Measurements from ENCODE around the gene CDK16.
A peak's percentile ranks its signal among the peaks of the same experiment; 100 is the strongest.

The CDK16 gene

DNA sequence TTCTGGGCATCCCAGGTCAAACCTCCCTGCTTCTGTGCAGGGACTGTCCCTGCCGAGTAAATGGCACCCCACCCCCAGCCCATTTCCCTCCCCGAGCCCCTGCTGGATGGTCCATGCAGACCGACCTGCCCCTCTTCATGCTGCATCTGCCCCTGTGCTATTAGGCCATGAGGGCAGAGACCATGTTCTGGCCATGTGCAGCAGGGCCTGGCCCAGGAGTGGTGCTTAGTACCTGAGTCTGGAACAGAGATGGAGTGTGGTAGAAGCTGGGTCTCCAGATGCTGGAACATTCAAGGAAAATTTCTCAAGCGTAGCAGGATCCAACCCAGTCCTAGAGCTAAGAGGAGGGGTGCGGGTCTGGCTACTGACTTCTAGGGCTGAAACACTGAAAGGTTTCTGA lies 40.1 kb upstream of the CDK16 start:
- H3K4me3 ChIP-seq (ENCODE audit: low read length): no peak overlapping the region
- TF ChIP-seq, protein P1, sequence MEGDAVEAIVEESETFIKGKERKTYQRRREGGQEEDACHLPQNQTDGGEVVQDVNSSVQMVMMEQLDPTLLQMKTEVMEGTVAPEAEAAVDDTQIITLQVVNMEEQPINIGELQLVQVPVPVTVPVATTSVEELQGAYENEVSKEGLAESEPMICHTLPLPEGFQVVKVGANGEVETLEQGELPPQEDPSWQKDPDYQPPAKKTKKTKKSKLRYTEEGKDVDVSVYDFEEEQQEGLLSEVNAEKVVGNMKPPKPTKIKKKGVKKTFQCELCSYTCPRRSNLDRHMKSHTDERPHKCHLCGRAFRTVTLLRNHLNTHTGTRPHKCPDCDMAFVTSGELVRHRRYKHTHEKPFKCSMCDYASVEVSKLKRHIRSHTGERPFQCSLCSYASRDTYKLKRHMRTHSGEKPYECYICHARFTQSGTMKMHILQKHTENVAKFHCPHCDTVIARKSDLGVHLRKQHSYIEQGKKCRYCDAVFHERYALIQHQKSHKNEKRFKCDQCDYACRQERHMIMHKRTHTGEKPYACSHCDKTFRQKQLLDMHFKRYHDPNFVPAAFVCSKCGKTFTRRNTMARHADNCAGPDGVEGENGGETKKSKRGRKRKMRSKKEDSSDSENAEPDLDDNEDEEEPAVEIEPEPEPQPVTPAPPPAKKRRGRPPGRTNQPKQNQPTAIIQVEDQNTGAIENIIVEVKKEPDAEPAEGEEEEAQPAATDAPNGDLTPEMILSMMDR (IDR thresholded peaks at IDR 0.05; ENCODE audit: insufficient read depth, low read depth, low read length, missing control alignments): no peak
- no peak for DNase-seq (ENCODE audit: low read depth)

DNA sequence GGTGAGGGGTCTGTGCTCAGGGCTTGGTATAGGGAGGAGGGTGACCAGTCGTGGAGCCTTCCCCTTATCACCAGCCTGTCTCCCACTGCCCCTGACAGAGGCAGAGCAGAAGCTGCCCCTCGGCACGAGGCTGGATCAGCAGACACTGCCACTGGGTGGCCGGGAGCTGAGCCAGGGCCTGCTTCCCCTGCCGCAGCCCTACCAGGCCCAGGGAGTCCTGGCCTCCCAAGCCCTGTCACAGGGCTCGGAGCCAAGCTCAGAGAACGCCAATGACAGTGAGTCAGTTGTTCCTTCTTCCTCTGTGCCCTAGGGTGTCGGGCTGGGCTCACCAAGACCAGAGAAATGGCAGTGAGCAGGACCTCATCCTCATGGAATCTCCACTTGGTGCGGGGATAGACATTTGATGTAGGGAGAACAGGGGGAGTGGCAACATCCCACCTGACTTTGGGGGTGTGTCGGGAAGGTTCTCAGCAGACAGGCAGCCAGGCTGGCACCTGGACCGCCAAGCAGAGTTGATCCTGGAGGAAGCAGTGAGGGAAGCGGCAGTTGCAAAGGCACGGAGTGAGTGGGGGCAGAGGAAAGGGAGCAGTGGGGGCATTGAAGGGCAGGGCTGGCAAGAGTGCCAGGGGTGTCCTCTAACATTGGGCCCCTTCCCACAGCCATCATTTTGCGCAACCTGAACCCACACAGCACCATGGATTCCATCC lies 39.1 kb upstream of the CDK16 start:
- H3K4me3 ChIP-seq (ENCODE audit: low read length): no peak overlapping the region
- DNase-seq (ENCODE audit: low read depth): peak; percentile 56
- TF ChIP-seq, protein P1 (IDR thresholded peaks at IDR 0.05; ENCODE audit: insufficient read depth, low read depth, low read length, missing control alignments): no peak

DNA sequence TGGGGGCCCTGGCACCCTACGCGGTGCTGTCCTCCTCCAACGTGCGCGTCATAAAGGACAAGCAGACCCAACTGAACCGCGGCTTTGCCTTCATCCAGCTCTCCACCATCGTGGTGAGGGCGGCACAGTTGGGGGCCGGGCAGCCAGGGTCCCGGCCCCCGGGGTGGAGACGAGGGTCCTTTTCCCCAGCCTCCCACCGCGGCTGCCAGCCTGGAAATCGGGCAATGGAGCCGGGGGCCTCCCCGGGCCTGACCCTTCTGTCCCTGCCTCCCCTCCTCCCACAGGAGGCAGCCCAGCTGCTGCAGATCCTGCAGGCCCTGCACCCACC lies 38.6 kb upstream of the CDK16 start:
- DNase-seq (ENCODE audit: low read depth): no peak
- no peak overlapping the region for H3K4me3 ChIP-seq (ENCODE audit: low read length)
- TF ChIP-seq, protein P1 (IDR thresholded peaks at IDR 0.05; ENCODE audit: insufficient read depth, low read depth, low read length, missing control alignments): no peak

DNA sequence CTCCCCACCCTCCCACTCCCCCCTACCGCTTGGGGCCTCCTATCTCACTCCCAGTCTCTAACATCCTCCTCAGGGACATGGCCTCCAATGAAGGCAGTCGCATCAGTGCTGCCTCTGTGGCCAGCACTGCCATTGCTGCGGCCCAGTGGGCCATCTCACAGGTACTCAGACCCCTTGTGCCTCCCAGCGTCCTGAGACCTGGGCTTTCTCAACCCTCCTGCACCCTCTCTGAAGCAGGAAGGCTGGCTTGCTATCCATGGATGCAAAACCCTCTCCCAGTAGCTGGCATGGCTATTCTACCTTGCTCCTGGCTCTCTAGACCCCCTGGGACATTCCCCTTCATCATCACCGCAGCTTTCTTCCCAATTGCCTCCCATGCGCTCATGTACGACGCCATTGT lies 38.1 kb upstream of the CDK16 start:
- DNase-seq (ENCODE audit: low read depth): no peak
- no peak overlapping the region for H3K4me3 ChIP-seq (ENCODE audit: low read length)
- TF ChIP-seq, protein P1 (IDR thresholded peaks at IDR 0.05; ENCODE audit: insufficient read depth, low read depth, low read length, missing control alignments): no peak

DNA sequence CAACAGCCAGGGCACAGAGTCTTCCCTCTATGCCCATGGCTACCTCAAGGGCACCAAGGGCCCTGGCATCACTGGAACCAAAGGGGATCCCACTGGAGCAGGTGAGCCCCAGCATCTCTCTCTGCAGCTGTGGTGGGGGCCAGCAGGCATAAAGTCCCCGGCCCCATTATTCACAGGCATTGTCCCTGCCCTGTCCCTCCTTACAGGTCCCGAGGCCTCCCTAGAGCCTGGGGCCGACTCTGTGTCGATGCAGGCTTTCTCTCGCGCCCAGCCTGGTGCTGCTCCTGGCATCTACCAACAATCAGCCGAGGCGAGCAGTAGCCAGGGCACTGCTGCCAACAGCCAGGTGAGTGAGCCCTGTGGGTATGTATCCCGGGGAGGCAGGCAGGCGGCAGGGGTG lies 37.2 kb upstream of the CDK16 start:
- TF ChIP-seq, protein P1 (IDR thresholded peaks at IDR 0.05; ENCODE audit: insufficient read depth, low read depth, low read length, missing control alignments): no peak
- no peak for DNase-seq (ENCODE audit: low read depth)
- no peak overlapping the region for H3K4me3 ChIP-seq (ENCODE audit: low read length)

DNA sequence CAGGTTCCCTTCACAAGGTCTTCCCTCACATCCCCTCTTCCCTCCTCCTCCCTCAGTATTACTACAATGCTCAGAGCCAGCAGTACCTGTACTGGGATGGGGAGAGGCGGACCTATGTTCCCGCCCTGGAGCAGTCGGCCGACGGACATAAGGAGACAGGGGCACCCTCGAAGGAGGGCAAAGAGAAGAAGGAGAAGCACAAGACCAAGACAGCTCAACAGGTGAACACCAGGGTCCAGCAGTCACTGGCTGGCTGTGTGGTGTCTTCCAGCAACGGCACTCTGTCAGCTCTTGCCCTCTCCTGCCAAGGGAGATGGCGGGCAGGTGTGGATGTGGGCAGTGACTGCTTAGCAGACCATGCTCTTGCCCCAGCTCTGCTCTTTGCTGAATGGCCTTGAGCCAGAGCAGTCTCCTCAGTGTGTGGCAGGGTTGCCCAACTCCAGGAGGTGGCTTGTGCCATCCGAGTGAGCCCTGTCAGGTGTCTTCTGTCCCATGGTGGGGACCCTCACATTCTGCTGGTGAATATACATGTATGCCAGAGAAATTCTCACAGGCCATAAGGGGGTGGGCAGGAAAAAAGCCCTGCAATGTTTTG lies 36.3 kb upstream of the CDK16 start:
- H3K4me3 ChIP-seq (ENCODE audit: low read length): no peak overlapping the region
- DNase-seq (ENCODE audit: low read depth): no peak
- TF ChIP-seq, protein P1 (IDR thresholded peaks at IDR 0.05; ENCODE audit: insufficient read depth, low read depth, low read length, missing control alignments): no peak

DNA sequence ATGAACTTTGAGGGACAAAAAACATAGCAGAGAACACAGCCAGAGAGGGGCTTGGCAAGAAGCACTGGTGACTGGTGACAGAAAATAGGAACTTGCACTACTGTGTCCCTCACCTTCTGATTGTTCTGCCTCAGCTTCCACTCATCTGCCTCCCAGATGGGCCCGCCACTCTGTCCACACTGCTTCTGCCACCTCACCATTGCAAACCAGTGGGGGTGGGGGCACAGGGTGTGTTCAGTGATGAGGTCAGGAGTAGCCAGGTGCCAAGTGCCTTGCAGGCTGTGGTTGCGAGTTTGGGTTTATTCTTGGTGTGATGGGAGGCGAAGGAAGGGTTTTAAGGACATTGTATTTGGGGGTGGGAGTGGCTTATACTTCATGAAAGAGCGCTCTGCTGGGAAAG lies 34.0 kb upstream of the CDK16 start:
- TF ChIP-seq, protein P1 (IDR thresholded peaks at IDR 0.05; ENCODE audit: insufficient read depth, low read depth, low read length, missing control alignments): no peak
- DNase-seq (ENCODE audit: low read depth): no peak
- H3K4me3 ChIP-seq (ENCODE audit: low read length): no peak overlapping the region
